Measurements from ENCODE around the gene ZBTB16. TPM values are rescaled to one million over a fixed set of nuclear protein-coding genes. Genes with fewer than 3 reads are reported as not detected.
A peak's percentile ranks its signal among the peaks of the same experiment; 100 is the strongest.

Gene ZBTB16
- total RNA-seq, 1 experiment from 2014 or later: 0.21 TPM

DNA sequence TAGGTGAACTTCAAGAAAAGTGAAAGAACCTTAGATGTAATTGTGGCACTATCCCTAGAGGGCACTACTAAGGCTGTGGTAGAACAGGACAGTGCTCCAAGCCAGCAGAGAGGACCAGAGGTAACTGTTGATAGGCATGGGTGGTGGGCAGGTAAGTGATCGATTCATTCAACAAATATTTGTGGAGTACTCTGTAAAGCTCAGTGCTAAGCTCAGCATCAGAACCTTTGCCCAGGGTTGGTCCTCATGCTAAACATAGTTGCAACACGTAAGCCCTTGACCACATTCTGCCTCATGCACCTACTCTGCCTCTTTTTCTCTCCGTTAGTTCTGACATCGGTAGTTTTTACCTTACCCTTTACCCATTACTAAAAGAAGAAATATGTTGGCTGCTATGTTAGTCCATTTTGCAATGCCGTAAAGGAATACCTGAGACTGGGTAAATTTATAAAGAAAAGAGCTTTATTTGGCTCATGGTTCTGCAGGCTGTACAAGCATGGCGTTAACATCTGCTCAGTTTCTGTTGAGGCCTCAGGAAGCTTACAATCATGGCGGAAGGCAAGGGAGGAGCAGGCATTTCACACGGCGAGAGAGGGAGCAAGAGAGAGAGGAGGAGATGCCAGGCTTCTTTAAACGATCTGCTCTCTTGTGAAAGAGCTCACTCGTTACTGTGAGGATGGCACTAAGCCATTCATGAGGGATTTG is 218.3 kb downstream of the ZBTB16 start:
- no peak for ATAC-seq
- no TSS peak for BruUV-seq (replicated peaks)

DNA sequence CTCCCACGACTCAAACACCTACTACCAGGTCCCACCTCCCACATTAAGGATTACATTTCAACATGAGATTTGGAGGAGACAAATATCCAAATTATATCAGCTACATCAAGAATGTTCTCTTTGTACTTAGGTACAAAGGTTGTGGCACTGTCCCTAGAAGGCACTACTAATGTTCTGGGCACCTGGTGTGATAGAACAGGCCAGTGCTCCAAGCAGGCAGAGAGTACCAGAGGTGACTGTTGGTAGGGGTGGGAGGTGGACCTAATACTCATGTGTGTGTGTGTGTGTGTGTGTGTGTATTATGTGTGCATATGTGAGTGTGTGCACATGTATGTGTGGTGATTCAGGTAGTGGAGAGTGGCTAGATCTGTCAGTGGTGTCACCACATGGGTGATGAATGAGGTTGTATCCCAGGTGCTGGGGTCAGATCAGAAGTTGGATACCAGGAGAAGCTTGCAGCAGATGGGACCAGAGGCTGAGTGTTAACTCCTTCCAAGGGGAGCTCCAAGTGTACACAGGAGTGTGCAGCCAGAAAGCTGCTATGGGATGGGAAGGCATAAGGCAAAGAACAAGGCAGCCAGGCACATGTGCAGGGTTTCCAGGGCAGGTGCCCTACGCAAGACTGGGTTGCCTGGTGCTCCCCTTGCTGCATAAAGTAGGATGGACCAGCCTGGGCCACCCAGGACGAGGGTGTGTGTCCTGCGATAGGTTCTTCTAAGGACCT is 219.0 kb downstream of the ZBTB16 start:
- no peaks in the 10 kb centered on the region for H3K4me1 ChIP-seq (ENCODE audit: control insufficient read depth, insufficient read depth, low read length)
- intact Hi-C loops (cut with micrococcal nuclease; ENCODE audit: unreplicated experiment) (no loop called here), in situ Hi-C loops (cut with HindIII; ENCODE audit: low pct_unique_long_range_greater_than_20kb, low sequenced_read_pairs) (no loop called here)
- TF ChIP-seq, protein P1, sequence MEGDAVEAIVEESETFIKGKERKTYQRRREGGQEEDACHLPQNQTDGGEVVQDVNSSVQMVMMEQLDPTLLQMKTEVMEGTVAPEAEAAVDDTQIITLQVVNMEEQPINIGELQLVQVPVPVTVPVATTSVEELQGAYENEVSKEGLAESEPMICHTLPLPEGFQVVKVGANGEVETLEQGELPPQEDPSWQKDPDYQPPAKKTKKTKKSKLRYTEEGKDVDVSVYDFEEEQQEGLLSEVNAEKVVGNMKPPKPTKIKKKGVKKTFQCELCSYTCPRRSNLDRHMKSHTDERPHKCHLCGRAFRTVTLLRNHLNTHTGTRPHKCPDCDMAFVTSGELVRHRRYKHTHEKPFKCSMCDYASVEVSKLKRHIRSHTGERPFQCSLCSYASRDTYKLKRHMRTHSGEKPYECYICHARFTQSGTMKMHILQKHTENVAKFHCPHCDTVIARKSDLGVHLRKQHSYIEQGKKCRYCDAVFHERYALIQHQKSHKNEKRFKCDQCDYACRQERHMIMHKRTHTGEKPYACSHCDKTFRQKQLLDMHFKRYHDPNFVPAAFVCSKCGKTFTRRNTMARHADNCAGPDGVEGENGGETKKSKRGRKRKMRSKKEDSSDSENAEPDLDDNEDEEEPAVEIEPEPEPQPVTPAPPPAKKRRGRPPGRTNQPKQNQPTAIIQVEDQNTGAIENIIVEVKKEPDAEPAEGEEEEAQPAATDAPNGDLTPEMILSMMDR (IDR thresholded peaks at IDR 0.05): no peak
- TF ChIP-seq SIN3A (IDR thresholded peaks at IDR 0.05; ENCODE audit: borderline replicate concordance, insufficient read depth, low read depth, low read length) (no peak), POLR2AphosphoS5 (IDR thresholded peaks at IDR 0.05; ENCODE audit: low read depth, low read length) (no peak), TCF7L2 (IDR thresholded peaks at IDR 0.05; ENCODE audit: low read depth, low read length) (no peak)
- TF ChIP-seq, protein P2, sequence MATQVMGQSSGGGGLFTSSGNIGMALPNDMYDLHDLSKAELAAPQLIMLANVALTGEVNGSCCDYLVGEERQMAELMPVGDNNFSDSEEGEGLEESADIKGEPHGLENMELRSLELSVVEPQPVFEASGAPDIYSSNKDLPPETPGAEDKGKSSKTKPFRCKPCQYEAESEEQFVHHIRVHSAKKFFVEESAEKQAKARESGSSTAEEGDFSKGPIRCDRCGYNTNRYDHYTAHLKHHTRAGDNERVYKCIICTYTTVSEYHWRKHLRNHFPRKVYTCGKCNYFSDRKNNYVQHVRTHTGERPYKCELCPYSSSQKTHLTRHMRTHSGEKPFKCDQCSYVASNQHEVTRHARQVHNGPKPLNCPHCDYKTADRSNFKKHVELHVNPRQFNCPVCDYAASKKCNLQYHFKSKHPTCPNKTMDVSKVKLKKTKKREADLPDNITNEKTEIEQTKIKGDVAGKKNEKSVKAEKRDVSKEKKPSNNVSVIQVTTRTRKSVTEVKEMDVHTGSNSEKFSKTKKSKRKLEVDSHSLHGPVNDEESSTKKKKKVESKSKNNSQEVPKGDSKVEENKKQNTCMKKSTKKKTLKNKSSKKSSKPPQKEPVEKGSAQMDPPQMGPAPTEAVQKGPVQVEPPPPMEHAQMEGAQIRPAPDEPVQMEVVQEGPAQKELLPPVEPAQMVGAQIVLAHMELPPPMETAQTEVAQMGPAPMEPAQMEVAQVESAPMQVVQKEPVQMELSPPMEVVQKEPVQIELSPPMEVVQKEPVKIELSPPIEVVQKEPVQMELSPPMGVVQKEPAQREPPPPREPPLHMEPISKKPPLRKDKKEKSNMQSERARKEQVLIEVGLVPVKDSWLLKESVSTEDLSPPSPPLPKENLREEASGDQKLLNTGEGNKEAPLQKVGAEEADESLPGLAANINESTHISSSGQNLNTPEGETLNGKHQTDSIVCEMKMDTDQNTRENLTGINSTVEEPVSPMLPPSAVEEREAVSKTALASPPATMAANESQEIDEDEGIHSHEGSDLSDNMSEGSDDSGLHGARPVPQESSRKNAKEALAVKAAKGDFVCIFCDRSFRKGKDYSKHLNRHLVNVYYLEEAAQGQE (IDR thresholded peaks at IDR 0.05; ENCODE audit: insufficient read depth in 1 of 2, low read depth in 2 of 2, low read length in 1 of 2): no peak
- ChIA-PET POLR2A (no interaction called here), CTCF (no interaction called here)
- H3K36me3 ChIP-seq (ENCODE audit: control insufficient read depth, insufficient read depth, low read length): no peaks in the 10 kb centered on the region
- H3K27me3 ChIP-seq (ENCODE audit: control insufficient read depth, insufficient read depth, low read length): peaks cover 12% of the 10 kb centered on the region; the same call in 1 of the 2 replicates
- no peak overlapping the region for H3K27ac ChIP-seq (ENCODE audit: low read length)
- BruUV-seq (replicated peaks): no TSS peak
- no peaks in the 10 kb centered on the region for H3K9me3 ChIP-seq (ENCODE audit: control insufficient read depth, insufficient read depth, low read depth, low read length)
- no peak for DNase-seq (ENCODE audit: low read depth, low spot score)
- no peak for ATAC-seq
- H3K4me3 ChIP-seq (ENCODE audit: low read depth in 2 of 2, low read length in 2 of 2): no peak overlapping the region

More for the DNA sequence above, 218.3 kb downstream of the ZBTB16 start:
- Histone ChIP-seq H3K27me3 (ENCODE audit: control insufficient read depth, insufficient read depth, low read length) (peaks cover 15% of the 10 kb centered on the region; the same call in 1 of the 2 replicates), H3K36me3 (ENCODE audit: control insufficient read depth, insufficient read depth, low read length) (no peaks in the 10 kb centered on the region), H3K4me3 (ENCODE audit: low read depth in 2 of 2, low read length in 2 of 2) (no peak overlapping the region), H3K27ac (ENCODE audit: low read length) (no peak overlapping the region), H3K4me1 (ENCODE audit: control insufficient read depth, insufficient read depth, low read length) (no peaks in the 10 kb centered on the region), H3K9me3 (ENCODE audit: control insufficient read depth, insufficient read depth, low read depth, low read length) (no peaks in the 10 kb centered on the region)
- CTCF ChIA-PET: no interaction called here
- POLR2A ChIA-PET: no interaction called here
- in situ Hi-C loops (cut with HindIII; ENCODE audit: low pct_unique_long_range_greater_than_20kb, low sequenced_read_pairs): no loop called here
- TF ChIP-seq, protein P2 (IDR thresholded peaks at IDR 0.05; ENCODE audit: insufficient read depth in 1 of 2, low read depth in 2 of 2, low read length in 1 of 2): no peak
- TF ChIP-seq POLR2AphosphoS5 (IDR thresholded peaks at IDR 0.05; ENCODE audit: low read depth, low read length) (no peak), SIN3A (IDR thresholded peaks at IDR 0.05; ENCODE audit: borderline replicate concordance, insufficient read depth, low read depth, low read length) (no peak), TCF7L2 (IDR thresholded peaks at IDR 0.05; ENCODE audit: low read depth, low read length) (no peak)
- TF ChIP-seq, protein P1 (IDR thresholded peaks at IDR 0.05): peak; percentile 22; the same call in 1 of the 2 replicates
- DNase-seq (ENCODE audit: low read depth, low spot score): no peak
- intact Hi-C loops (cut with micrococcal nuclease; ENCODE audit: unreplicated experiment): no loop called here

Data from Panc1 (cell line).